Activated CD8-positive, alpha-beta memory T cell treated with anti-CD3 and anti-CD28 coated beads, Interleukin-2, amount 50 U/mL, for 4 hours (primary cell): ENCODE data around the gene PRKAR1B.
"Not testable (repeated sequence)": the region's sequence is repeated elsewhere in the genome, so short reads cannot be mapped to it uniquely, and the experiment has no call there.

Source experiments
- DNase-seq: peaks from one replicate; pipeline ENCODE4 v3.0.0-alpha.2; 2020

The PRKAR1B gene

DNA sequence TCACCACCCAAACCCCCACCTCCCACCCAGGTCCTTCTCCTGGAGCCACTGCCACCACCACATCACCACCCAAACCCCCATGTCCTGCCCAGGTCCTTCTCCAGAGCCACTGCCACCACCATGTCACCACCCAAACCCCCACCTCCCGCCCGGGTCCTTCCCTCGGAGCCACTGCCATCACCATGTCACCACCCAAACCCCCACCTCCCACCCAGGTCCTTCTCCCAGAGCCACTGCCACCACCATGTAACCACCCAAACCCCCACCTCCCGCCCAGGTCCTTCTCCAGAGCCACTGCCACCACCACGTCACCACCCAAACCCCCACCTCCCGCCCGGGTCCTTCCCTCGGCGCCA, 175.5 kb downstream of the PRKAR1B start:
- not testable (repeated sequence) for DNase-seq

DNA sequence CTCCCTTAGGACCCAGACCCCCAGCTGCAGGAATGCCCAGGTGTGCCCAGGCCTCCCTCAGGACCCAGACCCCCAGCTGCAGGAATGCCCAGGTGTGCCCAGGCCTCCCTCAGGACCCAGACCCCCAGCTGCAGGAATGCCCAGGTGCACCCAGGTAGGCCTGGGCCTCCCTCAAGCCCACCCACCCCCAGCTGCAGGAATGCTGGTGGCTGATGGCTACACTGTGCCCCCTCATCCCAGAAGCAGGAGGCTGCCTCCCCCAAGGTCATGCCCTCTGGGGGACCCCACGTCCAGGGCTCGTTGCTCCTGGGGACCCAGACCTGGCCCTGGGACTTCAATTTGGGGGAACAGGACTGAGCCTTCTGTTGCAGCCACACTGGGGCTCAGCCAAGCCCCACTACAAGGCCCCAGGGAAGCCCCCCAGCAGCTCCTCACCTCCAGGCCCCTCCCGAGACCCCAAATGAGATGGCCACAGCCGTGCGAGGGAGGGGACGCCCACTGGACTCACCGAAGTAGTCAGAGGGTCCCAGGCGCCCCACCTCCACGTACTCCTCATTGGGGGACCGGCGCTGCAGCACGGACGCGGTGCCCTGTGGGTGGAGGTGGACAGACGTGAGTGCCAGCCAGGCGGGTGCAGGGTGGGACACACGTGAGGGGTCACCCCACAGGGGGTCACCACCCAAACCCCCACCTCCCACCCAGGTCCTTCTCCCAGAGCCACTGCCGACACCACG, 176.0 kb downstream of the PRKAR1B start:
- no peak for DNase-seq

DNA sequence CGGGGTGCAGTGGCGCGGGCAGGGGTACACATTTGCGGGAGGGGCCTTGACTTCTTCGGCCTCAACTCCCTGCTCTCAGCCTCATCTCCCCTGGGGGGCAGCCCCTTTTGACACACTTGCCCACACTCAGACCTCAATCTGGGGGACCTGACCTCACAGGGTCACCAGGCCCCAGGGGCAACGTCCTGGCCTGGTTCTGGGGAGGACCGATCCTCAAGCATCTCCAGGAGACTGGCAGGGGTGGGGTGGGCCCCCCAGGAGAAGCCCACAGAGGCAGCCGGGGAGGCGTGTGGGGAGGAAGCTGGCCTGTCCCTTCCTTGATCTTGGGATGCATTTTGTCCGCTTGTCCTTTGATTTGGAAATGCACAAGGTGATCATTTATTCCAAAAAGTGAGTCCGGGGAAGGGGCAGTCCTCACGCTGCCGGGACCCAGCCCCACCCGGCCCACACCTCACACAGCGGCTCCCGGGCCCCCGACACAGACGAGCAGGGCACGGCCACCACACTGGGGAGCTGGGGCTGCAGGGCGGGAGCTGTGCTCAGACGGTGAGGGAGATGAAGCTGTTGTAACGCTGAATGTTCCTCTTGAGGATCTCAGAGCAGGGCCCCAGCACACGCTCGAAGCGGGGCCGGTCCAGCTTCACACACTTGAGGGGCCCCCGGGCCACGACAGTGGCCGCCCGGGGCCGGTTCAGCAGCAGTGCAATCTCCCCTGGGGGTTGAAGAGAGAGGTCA, 177.0 kb downstream of the PRKAR1B start:
- no peak for DNase-seq

DNA sequence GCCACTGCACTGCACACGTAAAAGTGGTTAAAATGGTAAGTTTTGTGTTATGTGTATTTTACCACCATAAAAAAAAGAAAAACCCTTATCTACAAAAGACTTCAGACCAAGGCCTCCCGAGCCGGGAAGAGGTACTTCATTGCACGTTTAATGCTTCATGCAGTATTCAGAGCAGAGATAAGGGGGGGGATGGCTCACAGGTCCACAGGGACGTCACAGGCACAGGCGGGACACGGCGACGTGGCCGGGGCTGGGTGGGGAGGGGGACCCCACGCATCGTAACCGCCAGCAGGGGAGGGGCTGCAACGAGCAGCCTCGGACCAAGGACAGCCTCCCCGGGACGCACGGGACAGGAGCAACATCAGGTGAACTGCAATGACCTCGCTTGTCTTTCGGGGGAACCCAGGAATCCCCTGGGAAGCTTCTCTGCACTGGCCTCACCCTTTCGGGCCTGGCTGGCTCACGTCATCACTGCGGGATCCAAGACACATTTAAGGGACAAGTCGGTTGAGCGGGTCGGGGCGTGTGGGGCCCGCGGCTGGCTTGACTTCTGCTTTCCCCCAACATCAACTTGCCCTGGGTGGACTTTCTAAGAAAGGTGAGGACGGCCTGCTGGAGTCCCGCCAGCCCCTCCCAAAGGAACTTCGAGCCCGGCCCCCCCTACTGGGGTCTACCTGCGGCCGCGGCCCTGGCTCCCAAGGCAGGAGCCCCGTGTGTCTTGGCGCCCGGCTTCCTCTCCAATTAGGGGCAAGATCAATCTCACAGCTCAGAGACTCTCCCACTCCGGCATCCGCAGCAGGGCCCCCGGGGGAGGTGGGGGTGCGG, 177.8 kb downstream of the PRKAR1B start:
- no peak for DNase-seq

DNA sequence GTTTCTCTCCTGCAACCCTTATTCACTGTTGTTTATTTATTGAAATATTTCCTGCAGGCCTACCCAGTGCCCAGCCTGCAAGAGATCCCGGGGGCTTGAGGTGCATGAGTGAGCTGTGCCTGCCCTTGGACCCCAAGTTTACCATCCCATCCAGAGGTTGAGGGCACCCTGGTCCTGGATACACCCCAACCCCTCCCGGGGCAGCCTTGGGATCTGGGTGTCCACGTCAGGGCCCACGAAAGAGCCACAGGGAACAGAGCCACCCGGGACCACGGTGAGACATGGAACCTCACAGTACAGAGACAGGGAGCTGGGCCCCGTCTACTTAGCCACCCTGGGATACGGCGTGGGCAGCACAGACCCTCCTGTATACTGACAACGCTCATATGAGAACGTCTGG, 178.7 kb downstream of the PRKAR1B start:
- DNase-seq, result no peak

DNA sequence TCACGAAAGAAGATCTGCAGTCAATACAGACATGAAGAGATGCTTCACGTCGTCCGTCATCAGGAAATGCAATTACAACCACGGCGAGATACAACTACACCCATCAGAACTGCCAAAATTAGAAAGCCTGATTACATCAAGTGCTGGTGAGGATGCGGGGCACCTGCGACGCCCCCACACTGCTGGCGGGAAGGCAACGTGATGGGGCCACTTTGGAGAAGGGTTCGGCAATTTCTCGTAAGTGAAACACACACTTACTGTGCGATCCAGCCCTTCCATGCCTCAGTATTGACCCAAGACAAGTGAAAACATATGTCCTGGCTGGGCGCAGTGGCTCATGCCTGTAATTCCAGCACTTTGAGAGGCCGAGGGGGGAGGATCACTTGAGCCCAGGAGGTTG, 181.6 kb downstream of the PRKAR1B start:
- DNase-seq, result no peak

DNA sequence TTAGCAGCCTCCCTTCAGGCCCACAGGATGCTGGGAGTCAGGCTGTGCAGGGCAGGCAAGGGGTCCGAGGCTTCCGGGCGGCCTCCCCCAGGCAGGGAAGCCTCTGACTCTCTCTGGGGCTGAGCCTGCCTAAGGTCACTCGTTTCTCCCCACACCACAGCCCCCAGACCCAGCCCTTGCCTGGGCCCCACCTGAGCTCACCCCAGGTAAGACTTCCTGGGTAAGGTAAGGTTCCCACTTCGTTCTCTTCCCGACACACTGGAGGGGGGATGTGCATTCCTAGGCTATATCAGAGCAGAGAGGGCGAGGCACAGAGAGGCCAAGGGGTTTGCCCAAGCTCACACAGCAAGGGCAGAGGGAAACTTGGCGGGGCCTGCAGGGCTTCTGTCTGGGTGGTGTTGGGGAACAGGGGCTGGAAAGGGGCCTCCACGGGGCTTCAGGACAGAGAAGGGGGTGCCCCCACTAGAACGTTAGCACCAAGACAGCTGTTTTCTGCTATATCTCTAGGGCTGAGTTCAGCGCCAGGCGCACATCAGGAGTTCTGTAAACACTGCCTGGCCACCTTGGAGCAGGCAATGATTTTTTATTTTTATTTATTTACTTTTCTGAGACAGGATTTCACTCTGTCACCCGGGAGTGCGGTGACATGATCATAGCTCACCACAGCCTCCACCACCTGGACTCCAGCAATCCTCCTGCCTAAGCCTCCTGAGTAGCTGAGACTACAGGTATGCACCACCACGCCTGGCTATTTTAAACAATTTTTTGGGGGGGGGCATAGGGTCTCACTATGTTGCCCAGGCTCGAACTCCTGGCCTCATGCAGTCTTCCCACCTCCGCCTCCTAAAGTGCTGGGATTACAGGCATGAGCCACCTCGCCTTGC, 182.5 kb downstream of the PRKAR1B start:
- no peak for DNase-seq

DNA sequence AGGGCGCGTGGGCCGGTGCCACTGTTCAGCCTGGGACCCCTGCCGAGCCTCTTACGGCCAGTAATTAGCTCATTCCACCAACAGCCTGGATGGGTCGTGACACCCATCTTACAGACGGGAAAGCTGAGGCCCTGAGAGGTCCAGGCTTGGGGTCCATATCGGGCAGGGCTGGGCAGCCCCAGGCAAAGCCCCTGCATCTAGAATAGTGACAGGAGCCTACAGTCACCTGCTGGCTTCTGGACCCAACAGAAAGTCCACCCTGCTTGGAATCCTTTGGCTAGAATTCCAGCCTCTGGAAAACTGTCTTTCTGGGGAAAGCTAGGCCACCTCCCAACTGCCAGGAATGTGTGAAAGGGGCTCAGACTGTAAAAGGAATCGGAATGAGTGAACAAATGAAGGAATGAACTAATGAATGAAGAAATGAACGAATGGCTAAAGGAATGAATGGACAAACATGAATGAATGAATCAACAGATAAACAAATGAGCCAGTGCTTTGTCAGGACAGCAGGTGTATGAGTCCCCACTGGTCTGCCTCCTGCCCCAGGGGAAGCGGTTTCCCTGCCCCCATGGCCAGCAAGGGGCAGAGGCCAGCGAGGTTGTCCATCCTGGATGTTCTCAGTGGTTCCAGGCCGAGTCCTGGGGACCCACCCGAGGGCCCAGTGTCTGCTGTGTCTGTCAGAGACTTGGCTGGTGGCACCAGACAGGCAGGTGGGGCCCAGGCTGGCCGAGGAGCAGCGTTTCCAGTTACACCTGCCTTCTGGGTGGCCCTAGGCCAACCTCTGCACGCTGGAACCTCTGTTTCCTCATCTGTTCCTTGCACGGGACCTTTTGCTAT, 183.4 kb downstream of the PRKAR1B start:
- no peak for DNase-seq

DNA sequence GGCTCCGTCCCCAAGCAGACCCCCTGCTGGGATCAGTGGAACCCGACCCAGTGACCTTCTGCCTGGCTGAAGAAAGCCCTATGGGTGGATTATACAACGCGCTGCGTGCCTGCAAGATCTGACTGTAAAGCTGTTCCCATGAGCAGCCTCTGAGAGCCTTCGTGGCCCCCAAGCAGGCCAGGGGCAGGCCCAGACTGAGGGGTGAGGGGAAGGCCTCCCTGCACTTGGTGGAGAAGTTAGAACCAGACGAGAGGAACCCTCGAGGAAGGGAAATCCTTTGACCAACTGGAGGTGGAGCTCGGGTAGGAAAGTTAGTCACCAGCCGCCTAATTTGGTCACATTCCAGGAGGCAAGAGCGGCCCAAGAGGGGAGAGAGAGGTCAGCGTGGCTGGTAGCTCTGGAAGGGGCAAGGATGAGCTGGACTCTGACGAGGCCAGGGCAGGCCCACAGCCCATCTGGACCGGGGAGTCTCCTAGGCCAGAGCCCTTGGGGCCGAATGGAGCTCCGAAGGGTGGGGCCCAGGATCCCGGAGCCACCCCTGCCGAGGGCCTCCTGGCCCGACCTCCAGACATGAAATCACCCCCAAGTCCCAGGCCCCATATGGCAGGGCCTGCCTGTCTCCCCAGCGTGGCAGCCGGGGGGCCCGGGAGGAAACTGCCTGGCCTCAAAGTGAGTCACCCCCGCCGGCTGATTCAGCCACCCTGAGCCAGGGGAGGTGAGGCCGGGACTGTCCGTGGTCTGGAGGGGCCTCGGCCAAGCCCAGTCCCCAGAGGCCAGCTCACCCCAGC, 184.2 kb downstream of the PRKAR1B start:
- no peak for DNase-seq

DNA sequence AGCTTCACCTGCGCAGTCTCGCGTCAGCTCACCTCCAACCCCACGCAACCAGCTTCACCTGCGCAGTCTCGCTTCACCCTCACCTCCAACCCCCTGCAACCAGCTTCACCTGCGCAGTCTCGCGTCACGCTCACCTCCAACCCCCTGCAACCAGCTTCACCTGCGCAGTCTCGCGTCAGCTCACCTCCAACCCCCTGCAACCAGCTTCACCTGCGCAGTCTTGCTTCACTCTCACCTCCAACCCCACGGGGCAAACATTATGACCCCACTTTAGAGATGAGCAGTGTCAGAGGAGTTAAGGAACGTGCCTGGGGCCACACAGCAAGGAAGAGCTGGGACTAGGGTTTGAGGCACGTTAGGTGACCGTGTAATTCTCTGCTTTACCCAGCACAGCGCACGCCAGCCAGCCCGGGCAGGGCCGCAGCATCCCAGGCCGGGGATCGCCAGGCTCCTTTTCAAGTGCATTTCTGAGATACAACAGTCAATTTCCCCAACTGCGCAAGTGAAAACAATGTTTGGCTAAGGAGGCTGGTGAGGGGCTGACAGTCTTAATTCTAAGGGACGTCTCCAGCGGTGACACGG, 184.9 kb downstream of the PRKAR1B start:
- DNase-seq, result no peak

DNA sequence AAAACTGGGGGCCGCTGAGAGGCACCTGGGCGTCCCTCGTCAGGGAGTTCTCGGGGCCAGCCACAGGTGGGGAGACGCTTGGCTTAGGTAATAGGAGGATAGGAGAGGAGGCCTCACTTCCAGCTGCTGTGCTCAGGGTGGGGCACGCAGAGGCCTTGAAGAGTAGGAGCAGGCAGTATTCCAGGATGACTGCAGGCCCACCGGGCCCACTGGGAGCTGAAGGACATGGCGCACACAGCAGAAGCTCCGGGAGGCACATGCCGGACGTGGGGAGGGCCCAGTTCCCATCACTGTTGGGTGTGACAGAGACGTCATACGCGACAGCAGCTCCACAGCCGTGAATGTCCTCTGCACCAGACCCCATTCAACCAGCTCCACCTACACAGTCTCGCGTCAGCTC, 185.4 kb downstream of the PRKAR1B start:
- DNase-seq, result no peak

DNA sequence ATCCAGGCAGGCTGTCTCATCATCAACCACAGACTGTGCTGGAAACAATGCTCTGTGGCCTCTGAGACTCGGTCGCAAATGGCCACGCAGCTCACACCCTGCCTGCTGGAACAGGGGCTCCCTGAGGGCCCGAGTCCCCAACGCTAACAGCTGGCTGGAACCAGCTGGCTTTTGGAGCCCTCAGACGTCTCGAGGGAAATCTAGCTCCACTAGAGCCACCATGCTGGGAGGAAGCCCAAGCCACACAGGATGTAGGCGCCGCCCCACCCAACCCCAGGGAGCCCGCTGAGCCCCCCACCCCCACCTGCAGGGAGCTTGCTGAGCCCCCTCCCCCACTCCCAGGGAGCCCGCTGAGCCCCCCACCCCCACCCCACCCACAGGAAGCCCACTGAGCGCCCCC, 186.1 kb downstream of the PRKAR1B start:
- no peak for DNase-seq

DNA sequence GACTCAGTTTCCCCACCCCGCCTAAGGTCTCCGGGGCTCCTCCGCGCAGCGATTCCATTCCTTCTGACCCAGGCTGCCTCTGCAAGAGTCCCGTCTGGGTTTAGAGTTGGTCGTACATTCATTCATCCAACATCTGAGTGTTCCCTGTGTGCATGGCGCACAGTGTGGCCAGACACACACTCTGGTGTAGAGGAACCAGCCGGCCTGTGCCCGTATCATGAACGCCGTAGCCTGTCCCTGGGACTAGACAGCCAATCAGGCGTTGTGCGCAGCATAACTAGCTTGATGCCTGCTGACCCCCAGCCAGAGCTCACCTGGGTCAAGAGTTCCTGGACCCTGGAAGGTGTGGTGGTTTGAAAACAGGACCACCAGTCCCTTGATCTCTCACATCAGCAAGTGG, 186.5 kb downstream of the PRKAR1B start:
- DNase-seq, result no peak

DNA sequence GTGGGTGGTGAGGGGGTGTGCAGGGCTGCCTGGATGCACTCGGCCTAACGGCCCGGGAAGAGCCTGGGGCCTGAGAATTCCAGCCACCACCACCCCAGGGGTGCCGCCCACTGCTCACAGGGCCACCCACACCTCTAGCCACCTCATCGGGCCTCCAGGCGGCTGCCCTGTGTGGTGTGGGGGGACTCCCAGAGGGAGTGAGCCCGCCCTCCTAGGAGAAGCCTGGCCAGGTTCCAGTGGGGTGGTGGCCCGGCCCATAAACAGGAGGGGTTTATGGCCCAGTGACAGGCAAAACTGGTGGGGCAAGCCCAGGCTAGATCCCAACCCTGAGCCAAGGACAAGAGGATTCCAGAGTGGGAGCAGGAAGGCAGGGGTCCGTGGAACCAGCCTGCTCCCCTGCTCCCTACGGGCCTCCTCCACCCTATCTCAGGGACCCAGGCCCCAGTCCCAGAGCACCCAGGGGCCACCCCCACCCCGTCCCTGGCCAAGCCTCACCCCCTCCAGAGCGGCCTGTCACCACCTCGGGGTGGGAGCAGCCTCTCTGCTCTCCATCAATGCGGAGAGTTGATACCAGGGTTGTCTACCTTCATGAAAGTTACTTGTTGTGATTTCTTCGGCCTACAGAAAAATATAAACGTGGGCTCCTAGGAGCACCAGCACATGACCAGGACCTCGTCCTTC, 187.2 kb downstream of the PRKAR1B start:
- DNase-seq, result no peak

DNA sequence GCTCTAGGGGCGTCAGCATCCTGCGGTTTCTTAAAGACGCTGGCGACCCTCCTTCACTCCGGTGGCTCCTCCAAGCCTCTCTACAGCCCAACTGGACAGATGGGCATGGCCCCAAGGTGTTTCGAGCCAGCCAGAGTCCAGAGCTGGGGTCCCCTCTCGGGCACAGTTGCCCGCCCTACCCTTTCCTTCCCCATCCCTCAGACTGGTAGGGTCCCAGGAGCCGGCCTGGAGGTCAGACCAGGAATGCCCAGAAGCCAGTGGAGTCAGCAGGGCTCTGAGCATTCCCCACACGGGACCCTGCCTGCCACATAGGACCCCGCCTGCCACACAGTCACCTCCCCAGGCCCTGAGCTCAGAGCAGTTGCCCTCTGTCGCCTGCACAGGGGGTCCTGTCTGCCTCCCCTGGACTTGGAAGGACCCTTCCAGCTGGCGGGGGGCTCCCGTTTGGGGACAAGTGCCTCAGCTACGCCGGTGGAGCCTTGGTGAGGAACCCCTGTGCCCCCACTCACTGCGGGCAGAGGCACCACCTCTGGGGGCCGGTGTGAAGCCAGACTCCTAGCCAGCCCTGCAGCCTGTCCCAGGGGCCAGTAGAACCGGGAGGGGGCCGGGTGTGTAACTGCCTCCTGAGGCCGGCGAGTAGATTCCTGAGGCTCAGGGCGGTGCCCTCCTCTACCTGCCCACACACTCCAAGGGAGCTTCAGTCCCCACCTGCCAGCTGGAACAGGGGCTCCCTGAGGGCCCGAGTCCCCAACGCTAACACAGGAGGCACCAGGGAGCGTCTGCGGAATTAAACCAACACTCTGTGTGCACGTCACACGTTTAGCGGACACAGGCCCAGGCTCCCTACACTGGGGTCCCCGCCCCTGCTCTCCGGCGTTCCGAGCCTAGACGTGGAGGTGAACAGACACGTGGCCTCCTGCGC, 188.1 kb downstream of the PRKAR1B start:
- no peak for DNase-seq

DNA sequence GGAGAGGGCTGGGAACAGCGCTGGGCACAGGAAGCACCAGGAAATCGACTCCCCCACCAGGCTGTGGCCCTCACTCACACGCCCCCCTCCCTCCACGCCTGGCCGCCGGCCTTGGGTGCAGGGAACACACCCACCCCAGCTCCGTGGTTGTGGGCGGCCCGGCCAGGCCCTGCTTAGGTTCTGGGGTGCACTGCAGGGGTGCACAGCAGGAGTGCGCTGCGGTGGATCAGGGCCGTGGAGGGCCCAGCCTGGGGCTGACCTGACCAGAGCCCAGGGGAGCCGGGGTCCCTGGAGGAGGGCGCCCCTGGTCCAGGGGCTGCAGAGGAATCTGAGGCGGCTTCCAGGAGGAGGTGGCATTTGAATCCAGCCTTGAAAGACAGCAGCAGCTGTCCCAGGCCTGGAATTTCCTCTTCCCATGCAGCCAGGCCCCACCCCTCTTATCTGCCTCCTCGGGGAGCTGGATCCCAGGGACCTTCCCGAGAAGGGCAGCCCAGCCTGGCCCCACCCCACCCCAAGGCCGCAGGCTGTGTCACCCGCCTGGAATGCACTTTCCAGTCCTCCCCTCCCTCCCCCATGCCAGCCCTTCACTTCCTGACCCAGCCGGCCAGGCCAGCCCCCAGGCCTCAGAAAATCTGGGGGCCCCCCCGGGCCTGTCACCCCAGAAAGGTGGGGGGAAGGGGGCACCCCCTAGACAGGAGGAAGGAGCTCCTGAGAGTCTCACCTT, 189.0 kb downstream of the PRKAR1B start:
- DNase-seq, result no peak

DNA sequence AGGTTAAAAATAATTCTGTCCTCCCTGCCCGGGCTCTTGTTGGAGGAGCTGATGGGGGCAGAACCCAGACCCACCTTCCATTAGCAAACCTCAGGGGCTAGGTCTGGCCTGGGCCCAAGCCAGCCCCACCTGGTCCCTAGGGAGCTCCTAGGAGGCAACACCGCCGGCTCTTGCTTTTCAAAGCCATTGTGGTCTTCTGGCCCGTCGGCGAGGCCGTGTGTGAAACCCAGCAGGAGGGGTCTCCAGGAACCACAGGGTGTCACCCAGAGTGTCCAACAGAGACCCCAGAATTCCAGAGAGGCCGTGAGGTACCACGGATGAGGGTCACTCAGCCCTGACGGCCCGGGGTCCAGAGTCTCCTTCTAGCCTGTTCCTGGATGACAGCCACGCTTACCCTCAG, 190.8 kb downstream of the PRKAR1B start:
- no peak for DNase-seq

DNA sequence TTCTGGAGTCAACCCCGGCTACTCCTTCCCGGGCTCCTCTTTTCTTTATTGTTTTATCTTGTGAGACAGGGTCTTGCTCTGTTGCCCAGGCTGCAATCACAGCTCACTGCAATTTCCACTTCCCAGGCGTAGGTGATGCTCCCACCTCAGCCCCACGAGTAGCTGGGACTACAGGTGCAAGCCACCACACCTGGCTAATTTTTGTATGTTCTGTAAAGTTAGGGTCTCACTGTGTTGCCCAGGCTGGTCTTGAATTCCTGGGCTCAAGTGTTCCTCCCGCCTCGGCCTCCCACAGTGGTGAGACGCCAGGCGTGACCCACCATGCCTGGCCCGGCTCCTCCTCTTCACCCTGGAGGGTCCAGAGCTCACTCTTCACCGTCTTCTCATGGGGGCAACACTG, 192.1 kb downstream of the PRKAR1B start:
- no peak for DNase-seq
